MM.1S (cell line): Measurements from ENCODE around the gene PP2D1.
"Not testable (repeated sequence)": the region's sequence is repeated elsewhere in the genome, so short reads cannot be mapped to it uniquely, and the experiment has no call there.

ENCODE experiments used
- EZH2 ChIP-seq: fragments of 300-600 bp; sonication (generic); optimal IDR thresholded peaks from 2 replicates; pipeline ENCODE3; 2017; ENCODE audit warnings: low read depth, mild to moderate bottlenecking, antibody characterized with exemption, low read length, mixed read lengths
- EZH2phosphoT487 ChIP-seq: fragments of 300-600 bp; sonication (generic); IDR thresholded peaks from 2 replicates; pipeline ENCODE4 v1.6.1; 2018; ENCODE audit warnings: antibody characterized with exemption, low read length
- TF ChIP-seq, protein P1 (sequence below): fragments of 300-600 bp; sonication (generic); IDR thresholded peaks from 2 replicates; pipeline ENCODE4 v1.5.1; 2016; ENCODE audit warnings: antibody characterized with exemption, low read length, mixed read lengths

DNA sequence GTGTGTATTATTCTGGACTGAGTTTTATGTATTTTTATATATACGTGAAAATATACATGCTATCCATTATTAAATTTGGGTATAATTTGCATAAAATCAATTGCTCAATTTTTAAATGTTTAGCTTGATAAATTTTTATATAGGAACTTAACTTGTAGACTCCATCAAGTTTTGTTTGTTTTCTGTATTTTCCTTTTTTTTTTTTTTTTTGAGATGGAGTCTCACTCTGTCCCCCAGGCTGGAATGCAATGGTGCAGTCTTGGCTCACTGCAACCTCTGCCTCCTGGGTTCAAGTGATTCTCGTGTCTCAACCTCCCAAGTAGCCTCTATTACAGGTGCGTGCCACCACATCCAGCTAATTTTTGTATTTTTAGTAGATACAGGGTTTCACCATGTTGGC lies 4.0 kb upstream of the PP2D1 start:
- TF ChIP-seq, protein P1, sequence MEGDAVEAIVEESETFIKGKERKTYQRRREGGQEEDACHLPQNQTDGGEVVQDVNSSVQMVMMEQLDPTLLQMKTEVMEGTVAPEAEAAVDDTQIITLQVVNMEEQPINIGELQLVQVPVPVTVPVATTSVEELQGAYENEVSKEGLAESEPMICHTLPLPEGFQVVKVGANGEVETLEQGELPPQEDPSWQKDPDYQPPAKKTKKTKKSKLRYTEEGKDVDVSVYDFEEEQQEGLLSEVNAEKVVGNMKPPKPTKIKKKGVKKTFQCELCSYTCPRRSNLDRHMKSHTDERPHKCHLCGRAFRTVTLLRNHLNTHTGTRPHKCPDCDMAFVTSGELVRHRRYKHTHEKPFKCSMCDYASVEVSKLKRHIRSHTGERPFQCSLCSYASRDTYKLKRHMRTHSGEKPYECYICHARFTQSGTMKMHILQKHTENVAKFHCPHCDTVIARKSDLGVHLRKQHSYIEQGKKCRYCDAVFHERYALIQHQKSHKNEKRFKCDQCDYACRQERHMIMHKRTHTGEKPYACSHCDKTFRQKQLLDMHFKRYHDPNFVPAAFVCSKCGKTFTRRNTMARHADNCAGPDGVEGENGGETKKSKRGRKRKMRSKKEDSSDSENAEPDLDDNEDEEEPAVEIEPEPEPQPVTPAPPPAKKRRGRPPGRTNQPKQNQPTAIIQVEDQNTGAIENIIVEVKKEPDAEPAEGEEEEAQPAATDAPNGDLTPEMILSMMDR, result not testable (repeated sequence)
- TF ChIP-seq EZH2phosphoT487, EZH2: not testable (repeated sequence)
